RPMI7951 (cell line): ENCODE data around the gene RFX4. TPM values are rescaled to one million over a fixed set of nuclear protein-coding genes. Genes with fewer than 3 reads are reported as not detected.
"Not testable (repeated sequence)": the region's sequence is repeated elsewhere in the genome, so short reads cannot be mapped to it uniquely, and the experiment has no call there.

Experiments
- DNase-seq: peaks from one replicate; pipeline ENCODE4 v3.0.0-alpha.2; 2012; ENCODE audit warnings: low read depth
- total RNA-seq: library from RNA; depleted of rRNA; stranded (reverse); fragments of >200 nt; shearing (Covaris generic); gene quantifications from 2 replicates; pipeline ENCODE4 v1.2.3, GENCODE V29; 2014

Gene RFX4
- total RNA-seq, 1 experiment from 2014 or later = not detected

DNA sequence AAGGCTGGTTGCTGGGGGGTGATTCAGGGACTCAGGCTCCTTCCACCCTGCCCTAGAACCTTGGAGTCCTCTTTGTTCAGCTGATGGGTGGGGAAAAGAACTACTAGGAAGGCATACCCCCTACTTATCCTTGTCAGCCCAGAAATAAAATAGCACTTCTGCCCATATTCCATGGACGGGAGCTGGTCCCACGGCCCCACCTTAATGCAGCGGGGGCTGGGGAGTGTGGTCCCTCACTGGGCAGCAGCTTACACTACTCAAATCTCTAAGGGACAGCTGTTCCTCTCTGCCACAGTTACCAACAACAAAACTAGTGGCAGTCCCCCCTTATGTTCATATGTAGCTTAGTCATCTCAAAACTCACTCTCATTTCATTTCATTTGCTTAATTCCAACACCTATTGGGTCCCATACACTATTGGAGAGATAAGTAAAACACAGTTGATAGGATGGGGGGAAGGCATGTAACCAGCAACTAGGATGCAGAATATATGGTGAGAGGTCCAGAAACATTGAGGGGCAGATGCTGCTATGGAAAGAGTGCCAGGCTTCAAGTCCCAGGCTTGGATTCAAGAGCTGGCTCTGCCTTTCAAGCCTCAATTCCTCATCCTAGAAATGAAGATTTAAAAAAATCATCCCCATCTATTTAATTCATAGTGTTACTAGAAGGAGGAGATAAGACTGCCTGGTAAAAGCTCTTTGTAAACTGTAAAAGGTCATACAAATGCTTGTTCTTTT, 107.9 kb downstream of the RFX4 start:
- DNase-seq = no peak

DNA sequence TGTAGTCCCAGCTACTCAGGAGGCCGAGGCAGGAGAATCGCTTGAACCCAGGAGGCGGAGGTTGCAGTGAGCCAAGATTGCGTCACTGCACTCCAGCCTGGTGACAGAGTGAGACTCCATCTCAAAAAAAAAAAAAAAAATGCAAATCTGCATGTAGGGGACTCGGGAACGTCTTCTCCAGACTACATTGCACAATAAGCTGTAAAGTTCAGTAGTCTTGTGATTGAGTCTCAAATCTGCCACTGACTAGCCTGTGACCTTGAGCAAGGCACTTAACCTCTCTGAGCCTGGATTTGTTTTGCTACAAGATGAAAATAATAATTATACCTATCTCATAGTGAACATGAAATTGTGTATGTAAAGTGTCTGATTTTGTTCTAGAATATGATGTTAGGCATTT, 109.2 kb downstream of the RFX4 start:
- not testable (repeated sequence) for DNase-seq

DNA sequence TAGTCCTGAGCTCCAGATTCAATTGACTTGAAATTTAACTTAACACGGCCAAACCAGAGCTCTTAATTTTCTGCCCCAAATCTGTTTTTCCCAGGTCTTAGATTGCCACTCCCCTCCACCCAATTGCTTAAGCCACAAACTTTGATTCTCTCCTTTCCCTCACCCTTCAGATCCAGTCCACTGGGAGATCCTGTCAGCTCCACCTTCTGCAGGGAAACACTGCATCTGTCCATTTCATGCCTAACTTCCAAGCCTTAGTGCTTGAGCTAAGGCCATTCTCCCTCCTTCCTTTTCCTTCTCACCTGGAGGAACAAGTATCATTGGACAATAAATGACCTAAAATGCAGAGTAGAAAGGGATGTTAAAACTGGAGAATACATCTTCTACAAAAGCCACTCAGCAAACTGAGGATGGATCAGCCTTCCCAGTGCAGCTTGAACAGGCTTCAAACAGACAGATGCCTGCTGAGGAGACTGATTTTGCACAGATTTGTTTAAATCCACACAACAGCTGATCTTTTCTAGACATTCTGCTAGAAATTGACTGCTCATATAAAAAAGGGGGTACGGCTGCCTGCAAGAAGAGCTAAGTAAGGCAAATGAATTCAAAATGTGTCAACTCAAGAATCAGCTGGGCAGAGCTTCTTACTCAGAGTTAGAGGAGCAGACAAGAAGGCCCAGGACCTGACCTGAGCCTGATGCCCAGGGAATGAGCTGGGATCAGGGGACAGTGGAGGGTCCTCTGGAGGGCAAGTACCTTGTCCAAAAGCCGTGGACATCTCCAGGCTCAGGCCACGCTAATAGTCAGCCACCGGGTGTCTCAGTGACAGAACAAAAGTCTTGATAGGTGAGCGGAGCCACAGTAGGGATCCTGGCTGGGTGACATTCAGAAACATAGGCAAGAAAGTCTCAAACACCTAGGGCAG, 110.4 kb downstream of the RFX4 start:
- no peak for DNase-seq

DNA sequence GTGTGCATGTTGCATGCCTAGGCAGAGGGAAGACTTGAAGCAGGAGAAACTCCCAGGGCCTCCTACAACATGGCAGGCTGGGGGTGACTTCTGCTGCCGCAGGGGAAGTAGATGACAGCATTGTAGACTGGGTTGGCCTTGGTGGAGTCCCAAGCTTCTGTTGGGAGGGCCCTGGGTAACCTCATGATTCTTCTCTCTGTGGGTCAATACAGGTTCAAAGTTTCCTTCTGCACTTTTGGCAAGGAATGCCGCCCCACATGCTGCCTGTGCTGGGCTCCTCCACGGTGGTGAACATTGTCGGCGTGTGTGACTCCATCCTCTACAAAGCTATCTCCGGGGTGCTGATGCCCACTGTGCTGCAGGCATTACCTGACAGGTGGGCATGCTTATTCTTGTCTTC, 113.3 kb downstream of the RFX4 start:
- DNase-seq = no peak

DNA sequence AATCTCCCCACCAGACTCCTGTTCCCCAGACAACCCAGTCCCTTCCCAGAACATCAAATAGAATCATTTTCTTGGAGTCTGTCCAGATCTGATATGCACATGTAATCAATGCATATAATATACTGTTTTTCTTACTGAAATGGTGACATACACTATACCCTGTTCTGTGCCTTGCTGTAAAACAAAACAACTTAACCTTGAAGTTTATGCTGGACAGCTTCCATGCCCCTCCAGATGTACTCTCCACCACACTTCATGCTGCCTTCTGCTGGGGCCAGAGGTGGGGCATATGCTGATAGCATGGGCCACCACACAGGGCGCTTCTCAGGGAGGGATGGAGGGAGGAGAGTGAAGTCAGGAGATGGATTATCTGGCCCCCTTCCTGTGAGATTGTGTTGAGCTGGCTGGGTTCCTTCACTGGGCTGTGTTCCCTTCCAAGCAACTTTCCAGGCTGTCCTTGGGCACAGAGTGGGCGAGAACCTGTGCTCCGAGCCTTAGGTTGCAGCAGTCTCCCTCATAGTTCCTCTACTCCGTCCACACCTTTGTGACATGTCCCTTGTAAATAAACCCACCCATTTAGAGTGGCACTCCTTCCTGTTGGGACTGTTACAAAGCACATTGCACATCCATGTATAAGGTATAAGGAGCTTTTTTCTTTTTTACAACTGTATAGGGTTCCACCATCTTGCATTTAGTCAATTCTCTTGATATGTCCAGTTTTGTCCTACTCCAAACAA, 114.0 kb downstream of the RFX4 start:
- DNase-seq = no peak

DNA sequence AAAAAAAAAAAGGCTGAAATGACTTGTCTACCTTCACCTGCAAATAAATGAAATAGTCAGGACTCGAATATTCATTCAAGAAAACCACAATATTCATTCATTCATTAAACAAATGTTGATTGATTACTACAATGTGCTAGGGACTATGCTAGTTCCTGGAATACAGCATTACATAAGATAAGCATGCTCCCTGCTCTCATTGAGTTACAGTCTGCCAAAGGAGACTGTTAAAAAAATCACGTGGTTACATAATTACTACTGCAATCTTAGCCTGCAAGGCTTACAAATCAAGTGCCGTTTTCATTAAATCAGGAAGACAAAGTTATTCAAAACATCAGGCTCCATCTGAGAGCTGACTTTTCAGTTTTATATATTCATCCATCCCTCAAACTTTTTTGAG, 121.3 kb downstream of the RFX4 start:
- DNase-seq = no peak

DNA sequence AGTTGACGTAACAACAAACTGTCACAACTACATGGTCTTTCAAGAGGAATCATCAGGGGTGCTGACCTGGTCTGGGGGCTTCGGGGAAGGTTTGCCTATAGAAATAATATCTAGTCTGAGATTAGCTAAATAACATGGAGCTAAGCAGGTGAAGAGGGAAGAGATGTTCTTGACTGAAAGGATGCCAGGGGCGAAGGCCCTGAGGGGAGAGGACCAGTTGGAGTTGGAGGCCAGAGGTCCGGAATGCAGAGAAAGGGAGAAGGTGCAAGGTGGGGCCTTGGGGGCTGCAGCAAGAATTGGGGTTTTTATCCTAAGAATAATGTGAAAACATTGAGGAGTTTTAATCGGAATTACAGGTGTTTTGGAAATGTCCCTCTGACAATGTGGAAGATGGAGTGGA, 123.2 kb downstream of the RFX4 start:
- DNase-seq = no peak

DNA sequence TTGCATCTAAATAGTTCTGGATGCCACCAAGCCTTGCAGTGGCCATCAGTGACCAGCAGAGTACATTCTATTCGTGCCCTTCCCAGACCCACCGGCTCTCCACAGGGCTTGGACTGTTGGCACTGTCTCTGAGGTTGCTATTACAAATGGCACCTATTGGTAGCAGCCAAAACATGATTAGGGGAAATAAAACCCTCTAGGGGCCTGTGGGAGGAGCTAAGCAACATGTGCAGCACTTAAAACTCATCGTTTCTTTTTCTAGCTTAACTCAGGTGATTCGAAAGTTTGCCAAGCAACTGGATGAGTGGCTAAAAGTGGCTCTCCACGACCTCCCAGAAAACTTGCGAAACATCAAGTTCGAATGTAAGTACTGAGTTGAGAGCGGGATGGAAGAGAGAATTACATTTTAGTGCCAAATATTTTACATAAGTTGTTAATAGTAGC, 126.3 kb downstream of the RFX4 start:
- DNase-seq = no peak

DNA sequence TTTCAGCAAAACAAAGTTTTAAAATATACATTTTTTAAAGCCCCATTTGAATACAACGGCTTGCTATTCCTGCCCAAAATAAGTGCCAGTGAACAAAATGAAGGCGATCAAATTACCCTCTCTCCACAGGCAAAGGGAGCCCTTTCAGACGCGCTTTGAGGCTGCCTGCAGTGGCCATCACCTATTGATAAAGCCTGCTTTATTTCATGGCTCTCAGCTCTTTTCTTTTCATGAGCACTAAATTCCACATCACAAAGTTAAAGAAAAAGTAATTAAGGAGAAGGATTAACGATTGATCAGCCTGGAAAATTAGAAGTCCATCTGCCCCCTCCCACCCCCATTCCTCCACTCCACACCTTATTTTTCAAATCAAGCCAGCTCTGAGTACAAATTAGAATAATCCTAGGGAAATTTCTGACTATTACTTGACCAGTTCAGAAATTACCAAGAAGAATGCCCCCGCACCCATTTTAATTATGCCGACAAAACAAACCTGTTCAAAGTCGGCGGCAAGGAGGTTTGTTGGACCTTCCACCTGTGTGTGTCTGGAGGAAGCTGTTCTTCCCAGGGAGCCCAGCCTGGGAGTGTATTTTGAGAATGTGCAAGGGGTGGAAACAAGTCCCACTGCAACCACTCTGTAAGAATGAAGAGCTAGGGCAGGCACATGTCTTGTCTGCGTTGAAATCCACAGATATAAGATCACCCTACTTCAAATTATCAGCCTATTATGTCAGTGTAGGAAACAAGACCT, 127.5 kb downstream of the RFX4 start:
- no peak for DNase-seq

DNA sequence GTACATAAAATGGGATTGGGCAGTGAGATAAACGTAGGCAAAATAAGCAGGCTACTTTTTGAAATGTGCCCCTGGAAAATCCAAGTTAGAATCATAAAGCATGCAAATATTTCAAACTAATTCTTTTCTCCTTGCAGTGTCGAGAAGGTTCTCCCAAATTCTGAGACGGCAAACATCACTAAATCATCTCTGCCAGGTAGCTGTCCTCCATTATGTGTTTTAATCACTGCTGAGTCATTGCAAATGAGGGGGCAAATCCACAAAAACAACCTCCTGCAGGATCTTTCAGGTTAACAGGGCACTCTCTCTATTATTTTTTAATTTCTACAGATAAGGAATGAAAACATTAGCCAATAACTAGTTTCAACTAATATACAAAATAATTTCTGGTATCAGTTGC, 128.5 kb downstream of the RFX4 start:
- DNase-seq = no peak

DNA sequence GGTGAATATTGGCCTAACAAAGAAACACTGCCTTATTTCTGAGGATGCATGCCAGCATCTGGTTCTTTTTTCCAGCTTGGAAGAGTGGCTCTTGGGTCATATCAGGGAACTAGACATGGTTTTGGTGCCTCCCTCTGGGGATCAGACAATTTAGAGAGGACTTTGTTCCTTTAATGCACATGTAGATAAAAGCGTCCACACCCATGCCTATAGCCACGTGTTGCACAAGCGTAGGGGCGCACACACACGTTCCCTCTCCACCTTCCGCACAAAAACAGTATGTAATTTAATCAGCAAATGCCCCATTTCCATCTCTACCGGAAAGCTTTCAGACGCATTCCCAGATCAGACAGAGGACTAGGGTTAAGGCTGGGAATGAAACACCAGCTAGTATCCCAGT, 130.0 kb downstream of the RFX4 start:
- DNase-seq = no peak

DNA sequence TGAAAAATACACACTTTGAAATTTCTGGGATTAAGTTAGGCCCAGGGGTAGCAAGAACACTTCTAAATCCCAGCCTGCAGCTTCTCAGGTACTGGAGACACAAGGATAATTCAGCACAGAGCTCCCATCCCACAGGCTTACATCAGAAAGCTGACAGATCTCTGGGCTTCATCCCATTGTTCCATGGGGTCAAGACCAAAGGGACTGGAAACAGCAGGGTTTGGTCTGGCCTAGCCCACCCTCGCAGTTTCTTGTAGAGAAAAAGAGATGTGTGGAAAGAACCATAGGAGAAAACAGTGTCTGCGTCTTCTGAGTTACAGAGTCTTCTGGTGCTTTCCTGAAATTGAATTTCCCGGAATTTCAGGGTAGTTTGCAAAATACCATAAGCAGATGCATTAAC, 132.1 kb downstream of the RFX4 start:
- no peak for DNase-seq

DNA sequence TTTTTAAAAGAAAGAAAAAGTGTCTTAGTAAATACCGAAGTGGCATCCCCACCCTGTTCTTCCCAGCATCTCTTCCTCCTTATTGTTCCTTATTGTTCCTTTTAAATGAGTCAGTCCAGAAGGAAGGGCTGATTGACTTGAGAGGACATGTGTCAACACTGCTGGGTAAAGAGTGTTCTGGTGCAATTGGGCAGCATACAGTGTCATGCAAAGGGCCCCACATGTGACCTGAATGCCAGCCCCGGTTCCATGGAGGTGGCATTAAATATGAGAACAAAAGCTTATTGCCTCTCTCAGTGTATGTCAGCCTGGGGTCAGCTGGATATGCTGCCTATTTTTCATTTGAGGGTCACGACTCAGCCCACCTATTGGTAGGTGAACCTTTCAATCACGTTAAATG, 132.8 kb downstream of the RFX4 start:
- DNase-seq = no peak

DNA sequence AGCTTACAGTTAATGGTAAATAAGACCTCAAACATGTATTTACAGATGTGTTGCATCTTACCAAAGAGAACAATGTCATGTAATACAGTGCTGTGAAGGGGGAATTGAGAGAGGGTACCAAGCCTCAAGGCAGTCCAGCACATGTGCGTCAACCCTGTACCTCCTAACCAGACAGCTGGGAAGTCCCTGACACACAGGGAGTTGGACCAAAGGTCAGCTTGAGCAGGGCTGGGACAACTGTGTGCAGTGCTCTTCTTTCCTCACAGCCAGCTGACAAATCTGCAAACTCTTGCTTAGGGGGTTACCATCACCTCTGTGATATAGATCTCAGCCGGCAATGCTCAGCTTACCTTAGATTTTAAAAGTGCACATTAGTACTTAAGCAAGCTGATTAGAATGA, 134.9 kb downstream of the RFX4 start:
- DNase-seq = no peak

DNA sequence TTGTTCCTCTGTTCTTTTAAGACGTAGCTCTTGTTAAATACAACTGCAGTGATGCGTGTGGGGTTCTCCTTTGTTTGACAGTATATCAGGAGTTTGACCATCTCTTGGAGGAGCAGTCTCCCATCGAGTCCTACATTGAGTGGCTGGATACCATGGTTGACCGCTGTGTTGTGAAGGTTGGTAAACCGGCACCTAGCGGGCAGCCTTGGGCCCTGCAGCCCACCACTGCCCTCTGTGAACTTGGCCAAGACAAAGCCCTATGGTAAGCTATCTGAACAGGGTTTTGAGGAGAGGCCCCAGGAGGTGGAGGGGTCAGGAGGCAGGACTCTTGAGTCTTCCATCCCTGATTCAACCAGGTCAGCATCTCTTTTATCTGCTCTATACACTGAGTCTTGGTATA, 137.1 kb downstream of the RFX4 start:
- DNase-seq = no peak

DNA sequence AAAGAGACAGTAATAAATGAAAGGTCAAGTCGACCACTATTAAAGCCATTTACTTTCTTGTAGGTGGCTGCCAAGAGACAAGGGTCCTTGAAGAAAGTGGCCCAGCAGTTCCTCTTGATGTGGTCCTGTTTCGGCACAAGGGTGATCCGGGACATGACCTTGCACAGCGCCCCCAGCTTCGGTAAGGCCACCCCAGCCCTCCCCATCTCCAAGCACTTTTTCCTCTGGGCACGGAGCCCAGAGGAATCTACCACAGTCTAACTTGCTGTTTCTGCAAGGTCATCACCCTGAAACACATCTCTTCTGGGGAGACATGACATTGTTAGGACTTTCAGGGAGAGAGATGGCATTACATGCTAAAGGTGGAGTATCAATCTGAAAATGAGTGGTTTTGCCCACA, 137.9 kb downstream of the RFX4 start:
- DNase-seq = no peak

DNA sequence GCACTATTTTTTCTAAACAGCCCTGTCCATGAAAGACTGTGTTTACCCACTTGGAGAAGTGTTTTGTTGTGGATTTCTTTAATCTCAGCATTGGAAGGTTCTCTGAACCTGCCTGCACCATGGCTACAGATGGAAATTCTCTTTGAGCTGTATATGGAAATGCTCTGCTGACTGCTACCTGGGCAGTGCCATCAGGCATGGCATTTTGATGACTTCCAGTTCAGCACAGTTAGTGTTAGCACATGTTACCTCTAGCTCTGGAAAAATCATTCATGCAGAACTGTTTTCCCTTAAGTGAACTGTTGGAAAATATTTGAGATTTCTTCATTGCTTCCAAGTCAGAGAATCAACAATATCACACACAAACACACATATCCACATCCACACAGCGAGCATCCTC, 139.1 kb downstream of the RFX4 start:
- DNase-seq = no peak

DNA sequence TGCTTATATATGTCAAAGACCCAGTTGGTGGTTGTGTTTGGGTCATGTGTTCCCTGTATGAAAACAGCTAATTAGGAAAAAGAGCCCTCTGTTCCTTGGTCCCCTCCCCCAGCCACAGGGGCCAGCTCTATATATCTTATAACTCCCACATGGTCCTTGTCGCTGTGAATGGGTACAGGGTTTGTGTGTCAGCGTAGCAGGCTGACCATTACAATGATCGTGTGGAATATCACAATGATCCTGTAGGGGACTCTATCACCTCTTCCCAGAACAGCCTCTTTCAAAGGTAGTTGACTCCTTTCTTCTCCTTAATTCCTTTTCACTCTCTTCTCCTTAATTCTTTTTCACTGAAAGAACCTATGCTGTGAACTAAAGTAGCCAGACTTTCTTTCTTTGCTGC, 140.0 kb downstream of the RFX4 start:
- no peak for DNase-seq

DNA sequence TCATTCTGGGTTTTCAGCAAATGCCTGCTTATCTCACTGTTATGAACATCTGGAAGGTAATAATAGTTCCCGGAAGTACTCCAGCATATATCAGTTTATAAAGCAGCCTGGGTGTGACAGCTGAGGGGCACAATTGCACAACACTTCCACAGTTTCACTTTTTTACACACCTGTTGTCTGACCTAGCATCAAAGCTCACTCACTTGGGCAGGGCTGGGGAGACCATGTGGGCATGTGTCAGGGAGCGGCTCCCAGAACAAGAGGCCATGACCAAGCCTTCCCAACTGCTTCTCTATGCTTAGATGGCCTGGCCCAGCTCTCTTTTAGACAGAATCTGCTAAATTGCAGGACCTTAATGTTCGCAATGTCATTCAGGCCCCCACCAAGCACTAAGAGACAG, 140.6 kb downstream of the RFX4 start:
- no peak for DNase-seq

DNA sequence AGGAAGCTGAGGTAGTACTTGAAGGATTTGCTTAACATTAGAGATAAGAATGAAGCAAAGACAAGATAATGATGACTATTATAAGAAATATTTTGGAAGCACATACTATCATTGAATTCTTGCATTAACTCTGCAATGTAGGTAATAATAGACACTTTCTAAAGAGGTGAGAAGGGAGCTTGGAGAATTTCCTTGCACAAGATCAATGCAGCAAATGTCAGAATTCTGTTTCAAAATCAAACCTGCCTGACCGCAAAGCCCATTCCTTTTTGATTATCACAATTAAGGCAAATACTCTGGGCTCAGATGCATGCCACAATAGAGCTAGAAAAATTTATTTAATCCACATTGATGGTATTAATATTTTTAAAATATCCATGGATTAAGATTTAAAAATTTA, 141.3 kb downstream of the RFX4 start:
- DNase-seq = no peak

DNA sequence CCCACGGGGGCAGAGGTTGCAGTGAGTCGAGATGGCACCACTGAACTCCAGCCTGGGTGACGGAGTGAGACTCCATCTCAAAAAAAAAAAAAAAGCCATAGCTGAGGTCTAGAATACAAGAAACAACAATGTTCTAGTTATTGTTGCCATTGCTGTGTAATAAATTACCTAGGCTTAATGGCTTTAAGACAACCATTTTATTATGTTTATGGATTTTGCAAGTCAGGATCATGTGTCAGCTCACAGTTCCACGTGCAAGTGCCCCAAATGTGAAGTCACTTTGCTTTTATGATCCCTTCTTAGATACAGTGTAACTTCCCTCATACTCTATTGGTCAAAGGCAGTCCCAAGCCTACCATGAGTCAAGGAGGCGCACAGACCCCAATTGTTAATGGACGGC, 142.1 kb downstream of the RFX4 start:
- no peak for DNase-seq
